Measurements from ENCODE around the gene TBC1D19. TPM values are rescaled to one million over a fixed set of nuclear protein-coding genes. Genes with fewer than 3 reads are reported as not detected.

TBC1D19 gene
- total and polyA plus RNA-seq, 9 of the 15 experiments (the other 6 are each of a cell fraction or from before 2014, with no cell fraction given), result 0.73 to 5.6 (median 3.7) TPM

DNA sequence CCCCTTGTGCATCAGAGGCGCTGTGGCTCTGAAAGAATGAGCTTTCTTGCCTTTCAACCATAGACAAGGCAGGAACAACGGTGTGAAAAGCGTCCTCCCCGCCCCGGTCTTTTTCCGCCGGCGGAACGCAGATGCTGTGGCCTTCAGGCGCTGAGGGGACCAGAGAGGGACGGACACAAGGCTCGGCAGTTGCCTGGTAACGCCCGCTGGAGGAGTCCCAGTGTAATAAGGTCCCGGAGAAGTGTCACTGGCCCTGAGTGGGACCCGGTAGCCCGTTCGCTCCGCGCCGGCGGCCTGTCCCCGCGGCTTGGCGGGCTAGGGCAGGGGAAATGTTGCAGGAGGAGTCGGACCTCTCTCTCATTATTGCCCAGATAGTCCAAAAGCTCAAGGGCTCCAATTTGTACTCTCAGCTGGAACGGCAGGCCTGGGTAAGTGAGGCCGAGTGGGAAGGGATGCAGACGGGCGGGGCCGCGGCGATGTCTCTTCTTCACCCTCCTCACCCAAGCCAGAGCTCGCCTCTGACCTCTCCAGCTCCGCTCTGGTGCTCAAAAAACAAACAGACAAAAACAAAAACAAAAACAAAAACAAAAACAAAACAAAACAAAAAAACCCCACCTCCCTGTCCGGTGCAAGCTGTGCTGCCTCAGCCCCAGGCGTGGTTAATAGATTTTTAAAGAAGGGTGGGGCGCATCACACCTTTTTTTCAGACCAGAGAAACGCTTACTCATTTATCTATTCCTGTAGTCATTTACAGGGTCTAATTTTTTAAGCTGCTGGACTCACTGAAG, at the start of gene TBC1D19 (continued):
- TF ChIP-seq, protein P1, sequence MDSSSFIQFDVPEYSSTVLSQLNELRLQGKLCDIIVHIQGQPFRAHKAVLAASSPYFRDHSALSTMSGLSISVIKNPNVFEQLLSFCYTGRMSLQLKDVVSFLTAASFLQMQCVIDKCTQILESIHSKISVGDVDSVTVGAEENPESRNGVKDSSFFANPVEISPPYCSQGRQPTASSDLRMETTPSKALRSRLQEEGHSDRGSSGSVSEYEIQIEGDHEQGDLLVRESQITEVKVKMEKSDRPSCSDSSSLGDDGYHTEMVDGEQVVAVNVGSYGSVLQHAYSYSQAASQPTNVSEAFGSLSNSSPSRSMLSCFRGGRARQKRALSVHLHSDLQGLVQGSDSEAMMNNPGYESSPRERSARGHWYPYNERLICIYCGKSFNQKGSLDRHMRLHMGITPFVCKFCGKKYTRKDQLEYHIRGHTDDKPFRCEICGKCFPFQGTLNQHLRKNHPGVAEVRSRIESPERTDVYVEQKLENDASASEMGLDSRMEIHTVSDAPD (CRISPR knock-in tag; IDR thresholded peaks at IDR 0.05), result no peak
- TF ChIP-seq, protein P2, sequence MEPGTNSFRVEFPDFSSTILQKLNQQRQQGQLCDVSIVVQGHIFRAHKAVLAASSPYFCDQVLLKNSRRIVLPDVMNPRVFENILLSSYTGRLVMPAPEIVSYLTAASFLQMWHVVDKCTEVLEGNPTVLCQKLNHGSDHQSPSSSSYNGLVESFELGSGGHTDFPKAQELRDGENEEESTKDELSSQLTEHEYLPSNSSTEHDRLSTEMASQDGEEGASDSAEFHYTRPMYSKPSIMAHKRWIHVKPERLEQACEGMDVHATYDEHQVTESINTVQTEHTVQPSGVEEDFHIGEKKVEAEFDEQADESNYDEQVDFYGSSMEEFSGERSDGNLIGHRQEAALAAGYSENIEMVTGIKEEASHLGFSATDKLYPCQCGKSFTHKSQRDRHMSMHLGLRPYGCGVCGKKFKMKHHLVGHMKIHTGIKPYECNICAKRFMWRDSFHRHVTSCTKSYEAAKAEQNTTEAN (CRISPR knock-in tag; IDR thresholded peaks at IDR 0.05), result no peak
- TF ChIP-seq FOXM1 (IDR thresholded peaks at IDR 0.05; ENCODE audit: low read depth), result no peak; the same call in 1 of the 2 replicates
- no peak for TF ChIP-seq FOXM1 (CRISPR knock-in tag; IDR thresholded peaks at IDR 0.05; ENCODE audit: low read depth)
- TF ChIP-seq ZEB2 (IDR thresholded peaks at IDR 0.05), result peak; percentile 96
- no peak for TF ChIP-seq HDAC6 (IDR thresholded peaks at IDR 0.05; ENCODE audit: low read depth, low read length)
- TF ChIP-seq, protein P3, sequence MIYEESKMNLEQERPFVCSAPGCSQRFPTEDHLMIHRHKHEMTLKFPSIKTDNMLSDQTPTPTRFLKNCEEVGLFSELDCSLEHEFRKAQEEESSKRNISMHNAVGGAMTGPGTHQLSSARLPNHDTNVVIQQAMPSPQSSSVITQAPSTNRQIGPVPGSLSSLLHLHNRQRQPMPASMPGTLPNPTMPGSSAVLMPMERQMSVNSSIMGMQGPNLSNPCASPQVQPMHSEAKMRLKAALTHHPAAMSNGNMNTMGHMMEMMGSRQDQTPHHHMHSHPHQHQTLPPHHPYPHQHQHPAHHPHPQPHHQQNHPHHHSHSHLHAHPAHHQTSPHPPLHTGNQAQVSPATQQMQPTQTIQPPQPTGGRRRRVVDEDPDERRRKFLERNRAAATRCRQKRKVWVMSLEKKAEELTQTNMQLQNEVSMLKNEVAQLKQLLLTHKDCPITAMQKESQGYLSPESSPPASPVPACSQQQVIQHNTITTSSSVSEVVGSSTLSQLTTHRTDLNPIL (CRISPR knock-in tag; IDR thresholded peaks at IDR 0.05), result no peak
- TF ChIP-seq, protein P4, sequence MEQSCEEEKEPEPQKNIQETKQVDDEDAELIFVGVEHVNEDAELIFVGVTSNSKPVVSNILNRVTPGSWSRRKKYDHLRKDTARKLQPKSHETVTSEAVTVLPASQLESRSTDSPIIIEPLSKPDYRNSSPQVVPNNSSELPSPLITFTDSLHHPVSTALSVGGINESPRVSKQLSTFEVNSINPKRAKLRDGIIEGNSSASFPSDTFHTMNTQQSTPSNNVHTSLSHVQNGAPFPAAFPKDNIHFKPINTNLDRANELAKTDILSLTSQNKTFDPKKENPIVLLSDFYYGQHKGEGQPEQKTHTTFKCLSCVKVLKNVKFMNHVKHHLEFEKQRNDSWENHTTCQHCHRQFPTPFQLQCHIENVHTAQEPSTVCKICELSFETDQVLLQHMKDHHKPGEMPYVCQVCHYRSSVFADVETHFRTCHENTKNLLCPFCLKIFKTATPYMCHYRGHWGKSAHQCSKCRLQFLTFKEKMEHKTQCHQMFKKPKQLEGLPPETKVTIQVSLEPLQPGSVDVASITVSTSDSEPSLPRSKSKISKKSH (CRISPR knock-in tag; IDR thresholded peaks at IDR 0.05), result no peak
- TF ChIP-seq, protein P5, sequence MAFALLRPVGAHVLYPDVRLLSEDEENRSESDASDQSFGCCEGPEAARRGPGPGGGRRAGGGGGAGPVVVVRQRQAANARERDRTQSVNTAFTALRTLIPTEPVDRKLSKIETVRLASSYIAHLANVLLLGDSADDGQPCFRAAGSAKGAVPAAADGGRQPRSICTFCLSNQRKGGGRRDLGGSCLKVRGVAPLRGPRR (CRISPR knock-in tag; IDR thresholded peaks at IDR 0.05), result no peak
- TF ChIP-seq, protein P6, sequence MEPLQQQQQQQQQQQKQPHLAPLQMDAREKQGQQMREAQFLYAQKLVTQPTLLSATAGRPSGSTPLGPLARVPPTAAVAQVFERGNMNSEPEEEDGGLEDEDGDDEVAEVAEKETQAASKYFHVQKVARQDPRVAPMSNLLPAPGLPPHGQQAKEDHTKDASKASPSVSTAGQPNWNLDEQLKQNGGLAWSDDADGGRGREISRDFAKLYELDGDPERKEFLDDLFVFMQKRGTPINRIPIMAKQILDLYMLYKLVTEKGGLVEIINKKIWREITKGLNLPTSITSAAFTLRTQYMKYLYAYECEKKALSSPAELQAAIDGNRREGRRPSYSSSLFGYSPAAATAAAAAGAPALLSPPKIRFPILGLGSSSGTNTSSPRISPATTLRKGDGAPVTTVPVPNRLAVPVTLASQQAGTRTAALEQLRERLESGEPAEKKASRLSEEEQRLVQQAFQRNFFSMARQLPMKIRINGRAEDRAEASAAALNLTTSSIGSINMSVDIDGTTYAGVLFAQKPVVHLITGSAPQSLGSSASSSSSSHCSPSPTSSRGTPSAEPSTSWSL (CRISPR knock-in tag; IDR thresholded peaks at IDR 0.05; ENCODE audit: borderline replicate concordance), result no peak
- no peak; the same call in 1 of the 2 replicates for TF ChIP-seq NFIC (IDR thresholded peaks at IDR 0.05)
- no peak for TF ChIP-seq ERF (CRISPR knock-in tag; IDR thresholded peaks at IDR 0.05)
- TF ChIP-seq TBP (optimal IDR thresholded peaks at IDR 0.05; ENCODE audit: low read depth, low read length), result peak; percentile 63
- TF ChIP-seq SUPT5H (IDR thresholded peaks at IDR 0.05), result no peak; the same call in 1 of the 2 replicates
- no peak for TF ChIP-seq ZNF224 (CRISPR knock-in tag; IDR thresholded peaks at IDR 0.05)
- TF ChIP-seq NUFIP1 (IDR thresholded peaks at IDR 0.05; ENCODE audit: partially characterized antibody), result peak; percentile 25
- TF ChIP-seq ZNF785 (CRISPR knock-in tag; IDR thresholded peaks at IDR 0.05), result no peak
- no peak for TF ChIP-seq E2F3 (CRISPR knock-in tag; IDR thresholded peaks at IDR 0.05)
- TF ChIP-seq ZNF165 (CRISPR knock-in tag; IDR thresholded peaks at IDR 0.05; ENCODE audit: borderline replicate concordance), result no peak
- TF ChIP-seq FIP1L1 (IDR thresholded peaks at IDR 0.05; ENCODE audit: low read depth, low read length, poor library complexity, severe bottlenecking), result no peak
